Thyroid gland (tissue), 4 donors: ENCODE measurements around the gene ACTR2. TPM values are rescaled to one million over a fixed set of nuclear protein-coding genes. Genes with fewer than 3 reads are reported as not detected.
"Not testable (repeated sequence)": the region's sequence is repeated elsewhere in the genome, so short reads cannot be mapped to it uniquely, and the experiment has no call there.

Source experiments
- DNase-seq, 2 donors: peaks; one replicate each; pipeline ENCODE4 v3.0.0-alpha.2; 2019
- H3K27ac ChIP-seq, 3 donors: fragments of 200-600 bp; sonication (generic); 1 replicate in 2 of 3; 2 replicates in 1 of 3; pipeline ENCODE4 v1.5.1; 2016 to 2019; ENCODE audit warnings: mild to moderate bottlenecking in 1 of 3, moderate library complexity in 1 of 3
- H3K27me3 ChIP-seq: fragments of 200-600 bp; sonication (generic); one replicate; pipeline ENCODE4 v1.5.1; 2019
- H3K36me3 ChIP-seq, 2 donors: fragments of 200-600 bp; sonication (generic); one replicate each; pipeline ENCODE4 v1.5.1; 2016 to 2019
- H3K4me1 ChIP-seq, 2 donors: fragments of 200-600 bp; sonication (generic); one replicate each; pipeline ENCODE4 v1.5.1; 2017 to 2019
- H3K4me3 ChIP-seq, 3 donors: fragments of 200-600 bp; sonication (generic); replicated peaks in 1 of 3; 1 replicate in 2 of 3; 2 replicates in 1 of 3; pipeline ENCODE4 v1.5.1; 2016; ENCODE audit warnings: mild to moderate bottlenecking in 1 of 3
- H3K9me3 ChIP-seq: fragments of 200-600 bp; sonication (generic); one replicate; pipeline ENCODE4 v1.5.1; 2017
- CTCF ChIP-seq, 6 experiments: fragments of 200-600 bp in 3 of 6; fragments of 450-650 bp in 3 of 6; sonication (generic) in 3 of 6; IDR thresholded peaks; one replicate each; pipeline ENCODE4 v1.5.1; 2016 to 2019; ENCODE audit warnings: antibody characterized with exemption in 6 of 6, mild to moderate bottlenecking in 2 of 6, inconsistent platforms in 1 of 6, moderate library complexity in 1 of 6
- POLR2A ChIP-seq, 2 donors: fragments of 450-650 bp; IDR thresholded peaks; one replicate each; pipeline ENCODE4 v1.6.1; 2017; ENCODE audit warnings: antibody characterized with exemption in 2 of 2, mild to moderate bottlenecking in 2 of 2, moderate library complexity in 1 of 2
- WGBS, 2 donors: methylation state at CpG; one replicate each; pipeline ENCODE4 v1.1.5; 2017; 5-methylcytosine and 5-hydroxymethylcytosine counted together
- intact Hi-C: fragments of 100-400 bp; cut with DNase I; formaldehyde crosslinking; loops from one replicate; pipeline ENCODE4 v1.15.1; 2023
- total RNA-seq, 4 donors: library from RNA; depleted of rRNA; stranded (reverse); fragments of >200 nt; gene quantifications; one replicate each; pipeline ENCODE4 v1.2.3, GENCODE V29; 2016

The ACTR2 gene
- total RNA-seq, 4 donors from 2014 or later = 65.2 to 88.6 (median 74.7) TPM

- H3K4me1 ChIP-seq = peaks cover 19 to 20% of the 10 kb centered on the region in 2 donors
- no peaks in the 10 kb centered on the region for H3K36me3 ChIP-seq
- intact Hi-C loops = no loop called here
- peak overlapping the region; percentile 90 to 96 (median 91) for H3K27ac ChIP-seq
- peak overlapping the region; percentile 72 to 88 (median 85) for H3K4me3 ChIP-seq
- no peaks in the 10 kb centered on the region for H3K9me3 ChIP-seq
- peak in 1 of 2 donors; percentile 2 for DNase-seq
- WGBS, 2 donors = 1% methylated on average over 16 of the region's 16 CpGs
- TF ChIP-seq CTCF (IDR thresholded peaks at IDR 0.05) = no peak
- no peaks in the 10 kb centered on the region for H3K27me3 ChIP-seq
These were observed 676 bp downstream of the ACTR2 start for GRCh38 chr2:65228263-65228750.

- no peaks in the 10 kb centered on the region for H3K9me3 ChIP-seq
- intact Hi-C loops = no loop called here
- 87 to 91% methylated on average over 1 of the region's 1 CpG for WGBS, 2 donors
- DNase-seq = no peak
- no peaks in the 10 kb centered on the region for H3K27me3 ChIP-seq
- H3K27ac ChIP-seq = no peak overlapping the region
- peaks cover 19 to 25% of the 10 kb centered on the region in 2 donors for H3K4me1 ChIP-seq
- H3K4me3 ChIP-seq = no peak overlapping the region
- no peak for TF ChIP-seq CTCF (IDR thresholded peaks at IDR 0.05)
- H3K36me3 ChIP-seq = no peaks in the 10 kb centered on the region
These were observed 3.5 kb downstream of the ACTR2 start for GRCh38 chr2:65231121-65231520.

- Histone ChIP-seq H3K27me3 (no peaks in the 10 kb centered on the region), H3K27ac (no peak overlapping the region), H3K36me3 (no peaks in the 10 kb centered on the region), H3K4me3 (no peak overlapping the region), H3K4me1 (peaks cover 11 to 20% of the 10 kb centered on the region in 2 donors), H3K9me3 (no peaks in the 10 kb centered on the region)
- intact Hi-C loops = no loop called here
- TF ChIP-seq CTCF (IDR thresholded peaks at IDR 0.05) = no peak
- no peak for TF ChIP-seq POLR2A (IDR thresholded peaks at IDR 0.05)
- DNase-seq = no peak
- 84 to 93% methylated on average over 8 of the region's 8 CpGs for WGBS, 2 donors
These were observed 4.4 kb downstream of the ACTR2 start for GRCh38 chr2:65231892-65232477.

- Histone ChIP-seq H3K9me3 (no peaks in the 10 kb centered on the region), H3K36me3 (no peaks in the 10 kb centered on the region), H3K27ac (no peak overlapping the region), H3K4me3 (no peak overlapping the region), H3K4me1 (peaks cover 11 to 20% of the 10 kb centered on the region in 2 donors), H3K27me3 (no peaks in the 10 kb centered on the region)
- intact Hi-C loops = no loop called here
- no peak for DNase-seq
- TF ChIP-seq POLR2A (IDR thresholded peaks at IDR 0.05) (no peak), CTCF (IDR thresholded peaks at IDR 0.05) (no peak)
- 88 to 90% methylated on average over 2 of the region's 2 CpGs for WGBS, 2 donors
These were observed 5.0 kb downstream of the ACTR2 start for GRCh38 chr2:65232636-65233035.

- Histone ChIP-seq H3K27me3 (no peaks in the 10 kb centered on the region), H3K27ac (no peak overlapping the region), H3K4me1 (no peaks in the 10 kb centered on the region), H3K36me3 (no peaks in the 10 kb centered on the region), H3K9me3 (no peaks in the 10 kb centered on the region), H3K4me3 (no peak overlapping the region)
- TF ChIP-seq POLR2A (IDR thresholded peaks at IDR 0.05) (no peak), CTCF (IDR thresholded peaks at IDR 0.05) (no peak)
- DNase-seq = no peak
- intact Hi-C loops = no loop called here
- WGBS, 2 donors = 91 to 94% methylated on average over 3 of the region's 3 CpGs
These were observed 13.0 kb downstream of the ACTR2 start for GRCh38 chr2:65240657-65241056.

- H3K4me1 ChIP-seq, H3K4me3 ChIP-seq, H3K9me3 ChIP-seq, intact Hi-C loops, H3K36me3 ChIP-seq, H3K27ac ChIP-seq, H3K27me3 ChIP-seq, DNase-seq: not testable (repeated sequence)
- WGBS, 2 donors = 91 to 99% methylated on average over 2 of the region's 2 CpGs
These were observed 16.8 kb downstream of the ACTR2 start for GRCh38 chr2:65244452-65244851.
